Measurements from ENCODE around the gene PHOSPHO1.

DNA sequence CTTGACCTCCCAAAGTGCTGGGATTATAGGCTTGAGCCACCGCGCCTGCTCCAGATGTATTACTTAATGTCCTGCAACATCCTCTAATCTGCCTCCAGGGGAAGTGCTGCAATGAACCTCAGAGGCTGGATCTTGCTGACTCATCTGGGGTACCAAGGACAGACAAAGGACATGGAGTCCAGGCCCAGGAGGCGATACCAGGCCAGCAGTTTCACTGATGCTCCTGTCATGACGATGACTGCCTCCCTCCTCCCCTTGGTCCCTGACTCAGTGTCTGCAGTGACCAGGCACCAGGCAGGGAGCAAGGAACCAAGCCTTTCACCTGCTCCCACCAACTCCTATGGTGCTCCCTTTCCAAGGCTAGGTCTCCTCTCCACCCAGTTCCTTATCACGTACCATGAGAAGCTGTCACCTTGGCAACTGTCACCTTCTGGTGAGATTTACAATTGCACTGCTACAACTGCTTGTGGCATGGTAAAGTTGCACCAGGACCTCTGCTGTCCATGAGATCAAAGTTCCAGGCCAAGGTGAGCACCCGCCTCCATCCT lies 21.6 kb upstream of the PHOSPHO1 start:
- TF ChIP-seq, protein P1, sequence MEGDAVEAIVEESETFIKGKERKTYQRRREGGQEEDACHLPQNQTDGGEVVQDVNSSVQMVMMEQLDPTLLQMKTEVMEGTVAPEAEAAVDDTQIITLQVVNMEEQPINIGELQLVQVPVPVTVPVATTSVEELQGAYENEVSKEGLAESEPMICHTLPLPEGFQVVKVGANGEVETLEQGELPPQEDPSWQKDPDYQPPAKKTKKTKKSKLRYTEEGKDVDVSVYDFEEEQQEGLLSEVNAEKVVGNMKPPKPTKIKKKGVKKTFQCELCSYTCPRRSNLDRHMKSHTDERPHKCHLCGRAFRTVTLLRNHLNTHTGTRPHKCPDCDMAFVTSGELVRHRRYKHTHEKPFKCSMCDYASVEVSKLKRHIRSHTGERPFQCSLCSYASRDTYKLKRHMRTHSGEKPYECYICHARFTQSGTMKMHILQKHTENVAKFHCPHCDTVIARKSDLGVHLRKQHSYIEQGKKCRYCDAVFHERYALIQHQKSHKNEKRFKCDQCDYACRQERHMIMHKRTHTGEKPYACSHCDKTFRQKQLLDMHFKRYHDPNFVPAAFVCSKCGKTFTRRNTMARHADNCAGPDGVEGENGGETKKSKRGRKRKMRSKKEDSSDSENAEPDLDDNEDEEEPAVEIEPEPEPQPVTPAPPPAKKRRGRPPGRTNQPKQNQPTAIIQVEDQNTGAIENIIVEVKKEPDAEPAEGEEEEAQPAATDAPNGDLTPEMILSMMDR (IDR thresholded peaks at IDR 0.05) = no peak
- no peak for TF ChIP-seq ZFX (IDR thresholded peaks at IDR 0.05; ENCODE audit: borderline replicate concordance)
